K562 (cell line): ENCODE measurements around the gene POLR3G. TPM values are rescaled to one million over a fixed set of nuclear protein-coding genes. Genes with fewer than 3 reads are reported as not detected.

Experiments
- ARNT ChIP-seq, 2 experiments: fragments of 450-650 bp; IDR thresholded peaks; 2 replicates each; pipeline ENCODE4 v1.6.1; 2016; ENCODE audit warnings: mild to moderate bottlenecking in 1 of 2
- ATF4 ChIP-seq: fragments of 450-650 bp; formaldehyde crosslinking; IDR thresholded peaks from 2 replicates; pipeline ENCODE4 v1.4.0; 2022; ENCODE audit warnings: mild to moderate bottlenecking, moderate library complexity
- FOXA1 ChIP-seq: fragments of 450-650 bp; IDR thresholded peaks from 2 replicates; pipeline ENCODE4 v1.6.1; 2016; ENCODE audit warnings: mild to moderate bottlenecking, borderline replicate concordance
- KLF6 ChIP-seq: fragments of 250-450 bp; sonication (Bioruptor Pico); IDR thresholded peaks from 2 replicates; pipeline ENCODE4 v1.4.0; 2020; ENCODE audit warnings: mild to moderate bottlenecking, moderate library complexity, borderline replicate concordance
- NFXL1 ChIP-seq: fragments of 450-650 bp; formaldehyde crosslinking; IDR thresholded peaks from 2 replicates; pipeline ENCODE4 v1.4.0; 2021; ENCODE audit warnings: mild to moderate bottlenecking
- PREB ChIP-seq: sonication (generic); formaldehyde crosslinking; IDR thresholded peaks from 2 replicates; pipeline ENCODE4 v1.8.1; 2023; ENCODE audit warnings: mild to moderate bottlenecking, missing genetic modification reagents
- PYGO2 ChIP-seq: fragments of 450-650 bp; IDR thresholded peaks from 2 replicates; pipeline ENCODE4 v1.6.1; 2016; ENCODE audit warnings: mild to moderate bottlenecking, missing genetic modification characterization, moderate library complexity, missing compliant biosample characterization
- RAD51 ChIP-seq: fragments of 450-650 bp; IDR thresholded peaks from 2 replicates; pipeline ENCODE4 v1.7.1; 2016; ENCODE audit warnings: low read depth, mild to moderate bottlenecking, borderline replicate concordance
- THRAP3 ChIP-seq: fragments of 450-650 bp; IDR thresholded peaks from 2 replicates; pipeline ENCODE4 v1.6.1; 2016; ENCODE audit warnings: mild to moderate bottlenecking, inconsistent platforms, borderline replicate concordance
- polyA plus RNA-seq, 8 experiments: library from polyadenylated mRNA; depleted of rRNA in 4 of 8; stranded (reverse) in 5 of 8; unstranded in 3 of 8; fragments of >200 nt; fragmentation: Nextera tagmentation in 2 of 8; fragmentation: Illumina TruSeq in 1 of 8; extraction: Ambion mirVana in 2 of 8; extraction: Trizol in 1 of 8; gene quantifications; 2 replicates each; pipeline versions ENCODE4 v1.2.1 to v1.2.3, GENCODE V29; 2011 to 2014; ENCODE audit warnings: inconsistent platforms in 1 of 8, missing spikeins in 1 of 8
- total RNA-seq, 7 experiments: library from RNA; depleted of rRNA in 6 of 7; stranded (reverse); fragments of >200 nt in 6 of 7; fragmentation: Illumina TruSeq in 2 of 7; extraction: Trizol in 2 of 7; gene quantifications; 2 replicates each; pipeline versions ENCODE4 v1.2.1 to v1.2.3, GENCODE V29; 2011 to 2021; ENCODE audit warnings: low replicate concordance in 1 of 7
- TF ChIP-seq, protein P1 (sequence below): fragments of 250-450 bp; sonication (Bioruptor Pico); IDR thresholded peaks from 2 replicates; pipeline ENCODE4 v1.8.0; 2022; ENCODE audit warnings: moderate library complexity, mild to moderate bottlenecking, inconsistent platforms
- TF ChIP-seq, protein P2 (sequence below): sonication (generic); formaldehyde crosslinking; IDR thresholded peaks from 2 replicates; pipeline ENCODE4 v1.8.1; 2022; ENCODE audit warnings: missing genetic modification reagents
- TF ChIP-seq, protein P3 (sequence below), 2 experiments: fragments of 450-650 bp; IDR thresholded peaks; 2 replicates each; pipeline ENCODE4 v1.6.1; 2018; ENCODE audit warnings: mild to moderate bottlenecking in 2 of 2, low read depth in 1 of 2; ENCODE audit not compliant: partially characterized antibody in 2 of 2
- TF ChIP-seq, protein P4 (sequence below), 2 experiments: IDR thresholded peaks in 1 of 2; conservative IDR thresholded peaks in 1 of 2; 2 replicates each; pipeline ENCODE4 v1.6.1; 2016; ENCODE audit warnings: low read depth in 2 of 2, mild to moderate bottlenecking in 1 of 2, missing compliant biosample characterization in 1 of 2, missing genetic modification characterization in 1 of 2, moderate library complexity in 1 of 2

The POLR3G gene
- total and polyA plus RNA-seq, 9 of the 15 experiments (the other 6 are each of a cell fraction or from before 2014, with no cell fraction given) = 39.0 to 111 (median 59.0) TPM

- no peak for TF ChIP-seq ARNT (IDR thresholded peaks at IDR 0.05)
- no peak for TF ChIP-seq NFXL1 (CRISPR knock-in tag)
- TF ChIP-seq, protein P1, sequence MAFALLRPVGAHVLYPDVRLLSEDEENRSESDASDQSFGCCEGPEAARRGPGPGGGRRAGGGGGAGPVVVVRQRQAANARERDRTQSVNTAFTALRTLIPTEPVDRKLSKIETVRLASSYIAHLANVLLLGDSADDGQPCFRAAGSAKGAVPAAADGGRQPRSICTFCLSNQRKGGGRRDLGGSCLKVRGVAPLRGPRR (CRISPR knock-in tag) = no peak
- TF ChIP-seq, protein P2, sequence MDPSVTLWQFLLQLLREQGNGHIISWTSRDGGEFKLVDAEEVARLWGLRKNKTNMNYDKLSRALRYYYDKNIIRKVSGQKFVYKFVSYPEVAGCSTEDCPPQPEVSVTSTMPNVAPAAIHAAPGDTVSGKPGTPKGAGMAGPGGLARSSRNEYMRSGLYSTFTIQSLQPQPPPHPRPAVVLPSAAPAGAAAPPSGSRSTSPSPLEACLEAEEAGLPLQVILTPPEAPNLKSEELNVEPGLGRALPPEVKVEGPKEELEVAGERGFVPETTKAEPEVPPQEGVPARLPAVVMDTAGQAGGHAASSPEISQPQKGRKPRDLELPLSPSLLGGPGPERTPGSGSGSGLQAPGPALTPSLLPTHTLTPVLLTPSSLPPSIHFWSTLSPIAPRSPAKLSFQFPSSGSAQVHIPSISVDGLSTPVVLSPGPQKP (CRISPR knock-in tag) = no peak
- no peak for TF ChIP-seq PREB (CRISPR knock-in tag)
- TF ChIP-seq, protein P3, sequence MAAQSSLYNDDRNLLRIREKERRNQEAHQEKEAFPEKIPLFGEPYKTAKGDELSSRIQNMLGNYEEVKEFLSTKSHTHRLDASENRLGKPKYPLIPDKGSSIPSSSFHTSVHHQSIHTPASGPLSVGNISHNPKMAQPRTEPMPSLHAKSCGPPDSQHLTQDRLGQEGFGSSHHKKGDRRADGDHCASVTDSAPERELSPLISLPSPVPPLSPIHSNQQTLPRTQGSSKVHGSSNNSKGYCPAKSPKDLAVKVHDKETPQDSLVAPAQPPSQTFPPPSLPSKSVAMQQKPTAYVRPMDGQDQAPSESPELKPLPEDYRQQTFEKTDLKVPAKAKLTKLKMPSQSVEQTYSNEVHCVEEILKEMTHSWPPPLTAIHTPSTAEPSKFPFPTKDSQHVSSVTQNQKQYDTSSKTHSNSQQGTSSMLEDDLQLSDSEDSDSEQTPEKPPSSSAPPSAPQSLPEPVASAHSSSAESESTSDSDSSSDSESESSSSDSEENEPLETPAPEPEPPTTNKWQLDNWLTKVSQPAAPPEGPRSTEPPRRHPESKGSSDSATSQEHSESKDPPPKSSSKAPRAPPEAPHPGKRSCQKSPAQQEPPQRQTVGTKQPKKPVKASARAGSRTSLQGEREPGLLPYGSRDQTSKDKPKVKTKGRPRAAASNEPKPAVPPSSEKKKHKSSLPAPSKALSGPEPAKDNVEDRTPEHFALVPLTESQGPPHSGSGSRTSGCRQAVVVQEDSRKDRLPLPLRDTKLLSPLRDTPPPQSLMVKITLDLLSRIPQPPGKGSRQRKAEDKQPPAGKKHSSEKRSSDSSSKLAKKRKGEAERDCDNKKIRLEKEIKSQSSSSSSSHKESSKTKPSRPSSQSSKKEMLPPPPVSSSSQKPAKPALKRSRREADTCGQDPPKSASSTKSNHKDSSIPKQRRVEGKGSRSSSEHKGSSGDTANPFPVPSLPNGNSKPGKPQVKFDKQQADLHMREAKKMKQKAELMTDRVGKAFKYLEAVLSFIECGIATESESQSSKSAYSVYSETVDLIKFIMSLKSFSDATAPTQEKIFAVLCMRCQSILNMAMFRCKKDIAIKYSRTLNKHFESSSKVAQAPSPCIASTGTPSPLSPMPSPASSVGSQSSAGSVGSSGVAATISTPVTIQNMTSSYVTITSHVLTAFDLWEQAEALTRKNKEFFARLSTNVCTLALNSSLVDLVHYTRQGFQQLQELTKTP (IDR thresholded peaks at IDR 0.05; ENCODE audit: low read depth in 1 of 2, partially characterized antibody in 2 of 2) = no peak
- TF ChIP-seq THRAP3 = no peak
- no peak for TF ChIP-seq FOXA1
- 0 out of 2 replicates have a peak, but pooled peaks have one; percentile 7 for TF ChIP-seq KLF6 (CRISPR knock-in tag)
- TF ChIP-seq, protein P4, sequence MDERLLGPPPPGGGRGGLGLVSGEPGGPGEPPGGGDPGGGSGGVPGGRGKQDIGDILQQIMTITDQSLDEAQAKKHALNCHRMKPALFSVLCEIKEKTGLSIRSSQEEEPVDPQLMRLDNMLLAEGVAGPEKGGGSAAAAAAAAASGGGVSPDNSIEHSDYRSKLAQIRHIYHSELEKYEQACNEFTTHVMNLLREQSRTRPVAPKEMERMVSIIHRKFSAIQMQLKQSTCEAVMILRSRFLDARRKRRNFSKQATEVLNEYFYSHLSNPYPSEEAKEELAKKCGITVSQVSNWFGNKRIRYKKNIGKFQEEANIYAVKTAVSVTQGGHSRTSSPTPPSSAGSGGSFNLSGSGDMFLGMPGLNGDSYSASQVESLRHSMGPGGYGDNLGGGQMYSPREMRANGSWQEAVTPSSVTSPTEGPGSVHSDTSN (CRISPR knock-in tag; IDR thresholded peaks at IDR 0.05; ENCODE audit: low read depth) = no peak
- TF ChIP-seq, protein P4 (tag; conservative IDR thresholded peaks at IDR 0.05; ENCODE audit: low read depth) = no peak
- TF ChIP-seq RAD51 = no peak
- no peak for TF ChIP-seq ATF4 (CRISPR knock-in tag)
- no peak for TF ChIP-seq PYGO2 (tag)
These were observed at the start of gene POLR3G, which contains the start of gene MBLAC2 (continued) for GRCh38 chr5:90474235-90475107.
